Measurements from ENCODE around the gene KIAA0825. TPM values are rescaled to one million over a fixed set of nuclear protein-coding genes. Genes with fewer than 3 reads are reported as not detected.

Gene KIAA0825
- total and polyA plus RNA-seq, 3 donors from 2014 or later = 4.1 to 11.2 (median 9.3) TPM

GRCh38 chr5:94389515-94389899 lies 228.9 kb downstream of the KIAA0825 start:
- no peak overlapping the region for H3K27ac ChIP-seq
- DNase-seq = no peak
- no peaks in the 10 kb centered on the region for H3K36me3 ChIP-seq (ENCODE audit: low read depth, missing control alignments)
- intact Hi-C loops (cut with DNase I; ENCODE audit: low total_unique reads) = no loop called here
- H3K9me3 ChIP-seq = no peaks in the 10 kb centered on the region
- no peaks in the 10 kb centered on the region for H3K4me1 ChIP-seq
- TF ChIP-seq CTCF (IDR thresholded peaks at IDR 0.05) (no peak), POLR2A (IDR thresholded peaks at IDR 0.05) (no peak)
- H3K27me3 ChIP-seq = no peaks in the 10 kb centered on the region
- no peak overlapping the region for H3K4me3 ChIP-seq

GRCh38 chr5:94388773-94389514 lies 229.5 kb downstream of the KIAA0825 start:
- intact Hi-C loops (cut with DNase I; ENCODE audit: low total_unique reads) = no loop called here
- no peaks in the 10 kb centered on the region for H3K9me3 ChIP-seq
- no peak for TF ChIP-seq POLR2A (IDR thresholded peaks at IDR 0.05)
- TF ChIP-seq CTCF (IDR thresholded peaks at IDR 0.05) = no peak
- no peaks in the 10 kb centered on the region for H3K36me3 ChIP-seq (ENCODE audit: low read depth, missing control alignments)
- H3K4me1 ChIP-seq = no peaks in the 10 kb centered on the region
- WGBS, 2 donors = 92 to 96% methylated on average over 3 of the region's 3 CpGs
- no peak overlapping the region for H3K27ac ChIP-seq
- H3K4me3 ChIP-seq = no peak overlapping the region
- H3K27me3 ChIP-seq = no peaks in the 10 kb centered on the region
- no peak for DNase-seq

- Histone ChIP-seq H3K27me3 (no peaks in the 10 kb centered on the region), H3K27ac (no peak overlapping the region), H3K9me3 (no peaks in the 10 kb centered on the region), H3K36me3 (ENCODE audit: low read depth, missing control alignments) (no peaks in the 10 kb centered on the region), H3K4me1 (no peaks in the 10 kb centered on the region), H3K4me3 (no peak overlapping the region)
- TF ChIP-seq POLR2A (IDR thresholded peaks at IDR 0.05) = no peak
- no peak for TF ChIP-seq CTCF (IDR thresholded peaks at IDR 0.05)
- DNase-seq = no peak
- intact Hi-C loops (cut with DNase I; ENCODE audit: low total_unique reads) = no loop called here
- WGBS, 2 donors = 51 to 75% methylated on average over 1 of the region's 1 CpG
These were observed 232.6 kb downstream of the KIAA0825 start for GRCh38 chr5:94385767-94386166.

GRCh38 chr5:94378062-94378461 lies 240.3 kb downstream of the KIAA0825 start:
- Histone ChIP-seq H3K36me3 (ENCODE audit: low read depth, missing control alignments) (no peaks in the 10 kb centered on the region), H3K27me3 (no peaks in the 10 kb centered on the region), H3K4me3 (no peak overlapping the region), H3K27ac (no peak overlapping the region), H3K9me3 (no peaks in the 10 kb centered on the region), H3K4me1 (no peaks in the 10 kb centered on the region)
- WGBS, 2 donors = 92 to 95% methylated on average over 1 of the region's 1 CpG
- DNase-seq = no peak
- intact Hi-C loops (cut with DNase I; ENCODE audit: low total_unique reads) = no loop called here
- TF ChIP-seq POLR2A (IDR thresholded peaks at IDR 0.05) (no peak), CTCF (IDR thresholded peaks at IDR 0.05) (no peak)

Data from testis (tissue), 3 donors.